ENCODE results near the gene SENP1. TPM values are rescaled to one million over a fixed set of nuclear protein-coding genes. Genes with fewer than 3 reads are reported as not detected.

The SENP1 gene
- total RNA-seq, 2 experiments from 2014 or later = 20.3 to 25.7 TPM

- no peaks in the 10 kb centered on the region for H3K9me3 ChIP-seq (ENCODE audit: control insufficient read depth in 1 of 2, insufficient read depth in 1 of 2, low read length in 2 of 2)
- DNase-seq (no peak), ATAC-seq (ENCODE audit: poor library complexity) (no peak)
- no peaks in the 10 kb centered on the region for H3K4me1 Mint-ChIP-seq (ENCODE audit: low read depth)
- ChIA-PET POLR2A (no interaction called here), CTCF (no interaction called here)
- intact Hi-C loops (cut with DNase I, micrococcal nuclease) = no loop called here
- H3K9me3 Mint-ChIP-seq = no peaks in the 10 kb centered on the region
- H3K36me3 ChIP-seq (ENCODE audit: insufficient read depth, low read length) = peaks cover 50% of the 10 kb centered on the region
- no peak for TF ChIP-seq CTCF (IDR thresholded peaks at IDR 0.05)
- H3K36me3 Mint-ChIP-seq (ENCODE audit: low read depth) = peaks cover 77% of the 10 kb centered on the region
- no peaks in the 10 kb centered on the region for H3K27me3 ChIP-seq (ENCODE audit: control insufficient read depth in 1 of 2, insufficient read depth in 2 of 2, low read length in 2 of 2)
- H3K27me3 Mint-ChIP-seq = no peaks in the 10 kb centered on the region
- H3K4me3 Mint-ChIP-seq = no peak overlapping the region
- H3K27ac ChIP-seq (ENCODE audit: low read depth in 1 of 2, low read length in 2 of 2) = no peak overlapping the region
- H3K4me1 ChIP-seq (ENCODE audit: insufficient read depth, low read length) = no peaks in the 10 kb centered on the region
- H3K27ac Mint-ChIP-seq = no peak overlapping the region
- H3K4me3 ChIP-seq (ENCODE audit: low read length) = no peak overlapping the region
Observed at GRCh38 chr12:48045965-48046518, 59.8 kb downstream of the SENP1 start.

DNA sequence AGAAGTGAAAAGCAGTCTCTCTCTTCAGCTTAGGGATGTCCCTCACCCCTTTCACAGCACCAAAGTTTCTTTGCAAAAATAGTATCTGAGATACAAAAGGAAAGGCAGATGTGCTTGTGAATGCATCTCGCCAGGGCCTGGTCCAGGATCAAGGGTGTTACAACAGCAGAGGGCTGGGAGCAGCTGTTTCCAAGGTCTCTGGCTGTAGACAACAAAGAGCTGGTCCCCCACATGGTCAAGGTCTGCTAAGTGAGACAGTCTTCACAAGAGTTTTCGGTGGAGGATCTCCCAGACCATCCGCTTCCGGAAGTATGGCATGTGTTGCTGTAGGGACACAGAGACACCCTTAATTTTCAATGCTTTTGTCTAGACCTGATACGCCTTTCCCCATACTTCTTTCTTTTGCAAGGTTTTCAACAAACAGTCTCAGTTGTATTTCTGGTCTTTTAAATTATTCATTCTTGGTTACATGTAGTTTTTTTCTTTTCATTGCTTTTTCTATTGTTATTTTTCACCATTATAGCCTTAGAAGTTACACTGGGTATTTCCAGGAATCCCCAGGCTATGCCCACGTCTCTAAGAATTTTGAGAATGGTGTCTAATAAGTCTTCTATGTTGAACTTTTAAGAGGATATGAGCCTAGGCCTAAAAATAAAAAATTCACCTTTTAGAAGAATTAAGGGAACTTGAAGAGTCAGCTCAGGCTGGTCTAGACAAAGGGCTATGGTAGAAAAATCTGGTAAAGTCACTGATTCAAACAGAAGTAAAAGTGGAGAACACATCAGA is 60.6 kb downstream of the SENP1 start:
- ChIA-PET CTCF (no interaction called here), POLR2A (no interaction called here)
- no peak for ATAC-seq (ENCODE audit: poor library complexity)
- no peak overlapping the region for H3K4me3 Mint-ChIP-seq
- no peak for DNase-seq
- TF ChIP-seq CTCF (IDR thresholded peaks at IDR 0.05) = no peak
- no peaks in the 10 kb centered on the region for H3K9me3 Mint-ChIP-seq
- intact Hi-C loops (cut with DNase I, micrococcal nuclease) = no loop called here
- no peak overlapping the region for H3K4me3 ChIP-seq (ENCODE audit: low read length)
- peaks cover 47% of the 10 kb centered on the region for H3K36me3 ChIP-seq (ENCODE audit: insufficient read depth, low read length)
- H3K4me1 ChIP-seq (ENCODE audit: insufficient read depth, low read length) = no peaks in the 10 kb centered on the region
- no peak overlapping the region for H3K27ac Mint-ChIP-seq
- peaks cover 70% of the 10 kb centered on the region for H3K36me3 Mint-ChIP-seq (ENCODE audit: low read depth)
- H3K9me3 ChIP-seq (ENCODE audit: control insufficient read depth in 1 of 2, insufficient read depth in 1 of 2, low read length in 2 of 2) = no peaks in the 10 kb centered on the region
- H3K4me1 Mint-ChIP-seq (ENCODE audit: low read depth) = no peaks in the 10 kb centered on the region
- no peak overlapping the region for H3K27ac ChIP-seq (ENCODE audit: low read depth in 1 of 2, low read length in 2 of 2)
- H3K27me3 ChIP-seq (ENCODE audit: control insufficient read depth in 1 of 2, insufficient read depth in 2 of 2, low read length in 2 of 2) = no peaks in the 10 kb centered on the region
- H3K27me3 Mint-ChIP-seq = no peaks in the 10 kb centered on the region

DNA sequence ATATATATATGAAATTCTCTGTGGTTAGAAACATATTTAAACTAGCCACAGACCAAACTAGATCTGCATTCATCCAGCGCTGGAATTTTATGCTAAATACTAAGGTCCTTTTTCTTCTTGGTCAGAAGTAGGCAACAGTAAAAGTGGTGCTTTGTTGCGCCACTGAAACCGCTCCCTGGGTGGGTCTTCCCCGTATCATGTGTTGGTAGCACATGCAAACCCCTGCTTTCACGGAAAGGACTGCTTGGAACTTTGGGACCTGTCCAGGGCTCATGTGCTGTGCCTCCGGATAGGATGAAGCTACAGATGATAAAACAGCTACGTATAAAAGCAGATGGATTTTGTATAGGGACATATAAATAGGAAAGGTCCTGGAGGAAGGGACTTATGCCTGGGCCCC is 61.5 kb downstream of the SENP1 start:
- H3K4me1 Mint-ChIP-seq (ENCODE audit: low read depth) = no peaks in the 10 kb centered on the region
- H3K27ac ChIP-seq (ENCODE audit: low read depth in 1 of 2, low read length in 2 of 2) = no peak overlapping the region
- H3K36me3 ChIP-seq (ENCODE audit: insufficient read depth, low read length) = peaks cover 47% of the 10 kb centered on the region
- ATAC-seq (ENCODE audit: poor library complexity) (no peak), DNase-seq (no peak)
- TF ChIP-seq CTCF (IDR thresholded peaks at IDR 0.05) = no peak
- intact Hi-C loops (cut with DNase I, micrococcal nuclease) = no loop called here
- H3K27ac Mint-ChIP-seq = no peak overlapping the region
- H3K4me3 ChIP-seq (ENCODE audit: low read length) = no peak overlapping the region
- ChIA-PET POLR2A (no interaction called here), CTCF (no interaction called here)
- H3K4me1 ChIP-seq (ENCODE audit: insufficient read depth, low read length) = no peaks in the 10 kb centered on the region
- no peaks in the 10 kb centered on the region for H3K9me3 ChIP-seq (ENCODE audit: control insufficient read depth in 1 of 2, insufficient read depth in 1 of 2, low read length in 2 of 2)
- H3K27me3 ChIP-seq (ENCODE audit: control insufficient read depth in 1 of 2, insufficient read depth in 2 of 2, low read length in 2 of 2) = no peaks in the 10 kb centered on the region
- no peak overlapping the region for H3K4me3 Mint-ChIP-seq
- H3K27me3 Mint-ChIP-seq = no peaks in the 10 kb centered on the region
- peaks cover 63% of the 10 kb centered on the region for H3K36me3 Mint-ChIP-seq (ENCODE audit: low read depth)
- no peaks in the 10 kb centered on the region for H3K9me3 Mint-ChIP-seq
